ENCODE measurements around the gene PSMD6.

DNA sequence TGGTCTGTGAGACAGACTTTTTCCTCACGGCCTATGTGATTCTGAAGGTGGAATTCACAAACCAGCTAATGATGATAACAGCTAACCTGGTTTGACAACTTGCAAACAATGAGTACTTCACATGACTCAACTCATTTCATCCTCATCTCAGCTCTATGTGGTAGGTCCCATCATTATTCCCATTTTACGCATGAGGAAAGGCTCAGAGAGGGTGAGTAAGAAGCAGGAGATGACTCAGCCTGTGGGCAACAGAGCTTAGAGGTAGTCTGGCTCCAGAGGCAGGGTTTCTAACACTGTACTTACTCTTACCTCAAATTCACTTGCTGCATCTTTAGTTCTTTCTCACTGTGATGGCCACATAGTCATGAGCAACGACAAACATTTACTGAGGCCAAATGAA is 25.8 kb upstream of the PSMD6 start:
- TF ChIP-seq, protein P1, sequence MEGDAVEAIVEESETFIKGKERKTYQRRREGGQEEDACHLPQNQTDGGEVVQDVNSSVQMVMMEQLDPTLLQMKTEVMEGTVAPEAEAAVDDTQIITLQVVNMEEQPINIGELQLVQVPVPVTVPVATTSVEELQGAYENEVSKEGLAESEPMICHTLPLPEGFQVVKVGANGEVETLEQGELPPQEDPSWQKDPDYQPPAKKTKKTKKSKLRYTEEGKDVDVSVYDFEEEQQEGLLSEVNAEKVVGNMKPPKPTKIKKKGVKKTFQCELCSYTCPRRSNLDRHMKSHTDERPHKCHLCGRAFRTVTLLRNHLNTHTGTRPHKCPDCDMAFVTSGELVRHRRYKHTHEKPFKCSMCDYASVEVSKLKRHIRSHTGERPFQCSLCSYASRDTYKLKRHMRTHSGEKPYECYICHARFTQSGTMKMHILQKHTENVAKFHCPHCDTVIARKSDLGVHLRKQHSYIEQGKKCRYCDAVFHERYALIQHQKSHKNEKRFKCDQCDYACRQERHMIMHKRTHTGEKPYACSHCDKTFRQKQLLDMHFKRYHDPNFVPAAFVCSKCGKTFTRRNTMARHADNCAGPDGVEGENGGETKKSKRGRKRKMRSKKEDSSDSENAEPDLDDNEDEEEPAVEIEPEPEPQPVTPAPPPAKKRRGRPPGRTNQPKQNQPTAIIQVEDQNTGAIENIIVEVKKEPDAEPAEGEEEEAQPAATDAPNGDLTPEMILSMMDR (IDR thresholded peaks at IDR 0.05), result no peak
- no peak for TF ChIP-seq POLR2A (IDR thresholded peaks at IDR 0.05)
- TF ChIP-seq EP300 (IDR thresholded peaks at IDR 0.05), result no peak

All from ovary (tissue), 3 donors.